ENCODE results near the gene E2F1.
A peak's percentile ranks its signal among the peaks of the same experiment; 100 is the strongest.

The E2F1 gene

DNA sequence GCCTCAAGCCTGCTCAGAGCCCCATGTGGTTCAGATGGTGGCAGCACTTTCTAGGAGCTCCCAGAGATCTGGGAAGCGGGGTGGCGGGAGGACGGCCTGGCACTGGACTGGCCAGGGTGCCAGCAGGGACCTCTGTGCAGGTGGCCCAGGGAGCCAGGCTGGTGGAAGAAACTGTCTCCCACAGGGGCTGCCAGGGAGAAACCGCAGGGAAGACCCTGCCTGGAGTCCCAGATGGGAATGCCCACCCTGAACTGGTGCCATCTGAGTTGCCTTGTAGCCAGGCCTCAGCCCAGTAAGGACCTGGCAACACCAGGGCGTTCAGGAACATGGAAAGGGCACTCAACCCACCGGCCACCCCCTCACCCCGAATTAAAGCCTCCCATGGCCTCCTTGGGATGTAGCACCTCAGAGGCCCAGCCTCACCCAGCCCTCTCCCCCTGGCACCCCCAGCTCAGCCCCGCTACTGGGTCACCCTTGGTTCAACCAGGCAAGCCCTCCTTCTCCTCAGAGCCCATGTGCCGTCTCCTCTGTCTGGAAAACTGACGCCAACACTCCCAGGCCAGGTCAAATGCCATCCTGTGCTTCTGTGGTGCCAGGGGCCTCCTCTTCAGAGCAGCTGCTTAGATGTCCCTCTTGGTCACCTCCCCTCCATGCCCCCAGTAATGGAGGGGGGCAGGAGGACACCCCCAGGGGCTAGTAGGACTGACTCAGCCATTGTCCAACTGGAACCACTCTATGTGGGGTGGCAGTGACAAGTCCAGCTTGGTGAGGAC is 30.0 kb downstream of the E2F1 start:
- Mint-ChIP-seq H3K4me3 (no peak overlapping the region), H3K4me1 (peaks cover 7% of the 10 kb centered on the region), H3K27ac (peak overlapping the region; percentile 28), H3K27me3 (peaks cover 5% of the 10 kb centered on the region), H3K36me3 (peaks cover 4% of the 10 kb centered on the region), H3K9me3 (no peaks in the 10 kb centered on the region)
- DNase-seq: no peak
- CTCF ChIA-PET: interaction anchor here (1.1 to 3.9 kb wide), 2 partner anchors 11 to 256 kb away, joined by 3 to 22 read pairs; partner anchors contain the start of gene ACTL10

- no peak for DNase-seq
- Mint-ChIP-seq H3K27me3 (peaks cover 5% of the 10 kb centered on the region), H3K9me3 (no peaks in the 10 kb centered on the region), H3K4me1 (peaks cover 7% of the 10 kb centered on the region), H3K4me3 (no peak overlapping the region), H3K27ac (no peak overlapping the region), H3K36me3 (peaks cover 4% of the 10 kb centered on the region)
- CTCF ChIA-PET: interaction anchor here (1.1 to 3.9 kb wide), 3 partner anchors 12 to 255 kb away, joined by 3 to 22 read pairs (median 10); partner anchors contain the start of gene ACTL10
Observed at GRCh38 chr20:33655164-33655563, 31.0 kb downstream of the E2F1 start.

- CTCF ChIA-PET: interaction anchor here (2.0 to 3.9 kb wide), 3 partner anchors 12 to 197 kb away, joined by 7 to 22 read pairs (median 10); partner anchors contain the start of gene ACTL10
- Mint-ChIP-seq H3K27me3 (peaks cover 5% of the 10 kb centered on the region), H3K4me1 (peaks cover 7% of the 10 kb centered on the region), H3K4me3 (no peak overlapping the region), H3K36me3 (peaks cover 4% of the 10 kb centered on the region), H3K27ac (no peak overlapping the region), H3K9me3 (no peaks in the 10 kb centered on the region)
- DNase-seq: no peak
Observed at GRCh38 chr20:33654680-33655161, 31.5 kb downstream of the E2F1 start.

DNA sequence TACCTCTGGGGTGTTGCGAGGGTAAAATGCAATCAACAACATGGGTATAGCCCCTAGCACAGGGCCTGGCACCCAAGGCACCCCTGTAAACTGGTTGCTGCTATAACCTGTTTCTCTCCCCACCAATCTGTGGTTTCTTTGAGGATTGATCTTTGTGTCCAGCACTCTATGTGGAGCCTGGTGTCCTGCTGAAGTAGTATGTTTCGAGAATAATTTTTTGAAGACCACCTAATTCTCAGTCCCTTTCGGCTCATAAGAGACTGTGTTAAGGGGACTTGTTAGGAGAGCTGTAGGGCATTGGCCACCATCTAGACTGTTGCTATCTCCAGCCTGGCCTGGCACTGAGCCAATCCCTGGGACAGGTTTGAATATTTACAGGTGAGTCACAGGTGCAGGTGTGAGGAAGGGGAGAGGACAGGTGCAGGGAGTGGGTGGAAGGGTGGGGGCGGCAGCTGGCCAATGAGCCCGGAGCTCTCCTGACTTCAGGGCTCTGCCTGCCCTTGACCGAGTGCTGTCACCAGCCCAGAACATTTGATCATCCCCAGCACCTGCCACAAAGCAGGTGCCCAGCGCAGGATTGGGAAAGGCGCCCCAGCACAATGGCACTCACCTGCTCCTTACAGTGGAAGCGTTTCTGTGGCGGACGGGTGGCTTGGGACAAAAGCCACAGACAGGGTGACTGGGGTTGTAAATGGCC is 32.1 kb downstream of the E2F1 start:
- Mint-ChIP-seq H3K9me3 (no peaks in the 10 kb centered on the region), H3K4me1 (peaks cover 7% of the 10 kb centered on the region), H3K27ac (no peak overlapping the region), H3K4me3 (no peak overlapping the region), H3K36me3 (peaks cover 3% of the 10 kb centered on the region), H3K27me3 (peaks cover 5% of the 10 kb centered on the region)
- DNase-seq: no peak
- CTCF ChIA-PET: interaction anchor here (0.7 to 3.9 kb wide), 6 partner anchors 8 to 200 kb away, joined by 3 to 22 read pairs (median 6); partner anchors contain the start of genes ACTL10 and C20orf144

DNA sequence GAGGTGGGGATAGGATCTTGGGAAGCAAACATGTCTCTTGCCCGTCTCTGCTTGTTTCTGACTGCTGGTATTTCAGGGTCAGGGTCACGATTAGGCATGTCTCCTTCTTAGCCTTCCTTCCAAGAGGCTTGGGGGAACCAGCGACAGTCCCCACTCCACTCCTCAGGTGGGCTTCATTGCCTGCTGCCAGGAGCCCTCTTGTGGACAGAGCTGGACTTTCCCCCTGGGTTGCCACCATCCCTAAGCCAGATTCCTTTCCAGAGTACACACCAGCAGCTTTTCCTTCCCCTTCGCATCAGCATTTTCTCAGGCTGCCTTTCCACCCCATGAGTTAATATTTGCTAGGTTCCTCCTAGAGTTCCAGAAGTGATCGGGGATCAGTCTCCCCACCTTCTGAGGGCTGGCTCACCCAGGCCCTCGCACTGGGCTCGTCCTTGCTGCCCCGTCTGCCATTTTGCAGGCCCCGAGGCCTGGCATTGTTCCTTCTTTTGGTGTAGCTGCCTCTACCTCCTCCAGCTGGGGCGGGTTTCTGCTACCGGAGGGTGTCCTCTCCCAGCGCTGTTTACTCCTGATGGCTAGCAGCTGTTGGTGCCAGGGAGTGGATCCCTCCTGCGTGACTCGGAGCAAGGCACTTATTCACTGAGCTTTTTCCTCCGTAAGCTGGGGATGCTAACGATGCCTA is 32.8 kb downstream of the E2F1 start:
- Mint-ChIP-seq H3K27me3 (peaks cover 5% of the 10 kb centered on the region), H3K27ac (no peak overlapping the region), H3K36me3 (no peaks in the 10 kb centered on the region), H3K9me3 (no peaks in the 10 kb centered on the region), H3K4me3 (no peak overlapping the region), H3K4me1 (peaks cover 7% of the 10 kb centered on the region)
- CTCF ChIA-PET: interaction anchor here (0.7 to 3.9 kb wide), 7 partner anchors 9 to 199 kb away, joined by 3 to 22 read pairs (median 6); partner anchors contain the start of genes ACTL10 and C20orf144
- DNase-seq: peak; percentile 64

GRCh38 chr20:33651562-33652048 is 34.6 kb downstream of the E2F1 start:
- H3K27me3 Mint-ChIP-seq: peaks cover 5% of the 10 kb centered on the region
- no peaks in the 10 kb centered on the region for H3K9me3 Mint-ChIP-seq
- peaks cover 3% of the 10 kb centered on the region for H3K36me3 Mint-ChIP-seq
- H3K4me1 Mint-ChIP-seq: peaks cover 12% of the 10 kb centered on the region
- CTCF ChIA-PET: interaction anchor here (1.4 kb wide), 1 partner anchor 9 kb away, joined by 4 read pairs; no protein-coding TSS in a partner anchor
- no peak for DNase-seq
- no peak overlapping the region for H3K4me3 Mint-ChIP-seq
- no peak overlapping the region for H3K27ac Mint-ChIP-seq

- H3K27ac Mint-ChIP-seq: no peak overlapping the region
- H3K27me3 Mint-ChIP-seq: peaks cover 5% of the 10 kb centered on the region
- H3K4me1 Mint-ChIP-seq: peaks cover 12% of the 10 kb centered on the region
- H3K9me3 Mint-ChIP-seq: no peaks in the 10 kb centered on the region
- CTCF ChIA-PET: interaction anchor here (1.4 kb wide), 1 partner anchor 8 kb away, joined by 4 read pairs; no protein-coding TSS in a partner anchor
- peaks cover 3% of the 10 kb centered on the region for H3K36me3 Mint-ChIP-seq
- DNase-seq: no peak
- H3K4me3 Mint-ChIP-seq: no peak overlapping the region
Observed at GRCh38 chr20:33650753-33651561, 35.2 kb downstream of the E2F1 start.

- no peak overlapping the region for H3K27ac Mint-ChIP-seq
- peaks cover 5% of the 10 kb centered on the region for H3K27me3 Mint-ChIP-seq
- H3K4me3 Mint-ChIP-seq: no peak overlapping the region
- no peaks in the 10 kb centered on the region for H3K9me3 Mint-ChIP-seq
- H3K4me1 Mint-ChIP-seq: peaks cover 12% of the 10 kb centered on the region
- DNase-seq: peak; percentile 19
- CTCF ChIA-PET: no interaction called here
- H3K36me3 Mint-ChIP-seq: peaks cover 7% of the 10 kb centered on the region
Observed at GRCh38 chr20:33650111-33650752, 36.0 kb downstream of the E2F1 start.

GRCh38 chr20:33649201-33649681 is 36.9 kb downstream of the E2F1 start:
- H3K9me3 Mint-ChIP-seq: no peaks in the 10 kb centered on the region
- no peak overlapping the region for H3K4me3 Mint-ChIP-seq
- peaks cover 5% of the 10 kb centered on the region for H3K27me3 Mint-ChIP-seq
- peaks cover 12% of the 10 kb centered on the region for H3K4me1 Mint-ChIP-seq
- H3K27ac Mint-ChIP-seq: no peak overlapping the region
- peaks cover 14% of the 10 kb centered on the region for H3K36me3 Mint-ChIP-seq
- DNase-seq: peak; percentile 10
- CTCF ChIA-PET: no interaction called here

DNA sequence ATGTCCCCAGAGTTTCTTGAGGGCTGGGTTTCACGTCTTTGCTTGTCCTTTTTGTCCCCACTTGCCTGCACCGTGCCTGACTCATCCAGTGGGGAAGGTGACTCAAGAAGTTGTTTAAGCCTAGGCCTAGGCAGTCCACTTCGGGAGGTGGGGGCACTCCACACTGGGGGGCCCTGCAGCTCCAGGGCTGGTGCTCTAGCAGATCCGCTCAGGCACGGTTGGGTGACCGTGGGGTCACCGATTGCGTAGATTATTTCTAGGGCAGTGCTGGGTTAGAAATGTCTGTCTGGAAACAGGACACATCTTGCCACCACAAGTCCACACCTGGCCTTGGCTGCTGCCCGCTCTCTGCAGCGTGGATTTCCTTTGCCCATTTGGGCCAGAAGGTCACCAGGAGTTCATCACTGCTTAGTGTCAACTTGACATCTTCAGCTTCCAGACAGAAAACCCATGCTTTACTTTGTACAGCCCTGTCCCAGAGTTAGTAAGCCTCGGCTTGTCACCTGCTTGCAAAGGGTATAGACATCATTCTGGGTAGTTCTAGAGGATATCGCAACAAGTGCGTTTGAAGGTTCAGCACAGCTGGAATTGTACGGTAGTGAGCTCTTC is 37.7 kb downstream of the E2F1 start:
- peak; percentile 11 for DNase-seq
- peaks cover 12% of the 10 kb centered on the region for H3K4me1 Mint-ChIP-seq
- H3K36me3 Mint-ChIP-seq: peaks cover 14% of the 10 kb centered on the region
- H3K9me3 Mint-ChIP-seq: no peaks in the 10 kb centered on the region
- no peak overlapping the region for H3K4me3 Mint-ChIP-seq
- peaks cover 5% of the 10 kb centered on the region for H3K27me3 Mint-ChIP-seq
- H3K27ac Mint-ChIP-seq: no peak overlapping the region
- CTCF ChIA-PET: interaction anchor here (0.9 to 1.0 kb wide), 2 partner anchors 15 to 182 kb away, joined by 5 read pairs; no protein-coding TSS in a partner anchor

GRCh38 chr20:33647603-33648395 is 38.4 kb downstream of the E2F1 start:
- no peak overlapping the region for H3K27ac Mint-ChIP-seq
- H3K4me3 Mint-ChIP-seq: no peak overlapping the region
- H3K9me3 Mint-ChIP-seq: no peaks in the 10 kb centered on the region
- CTCF ChIA-PET: interaction anchor here (0.9 to 1.4 kb wide), 3 partner anchors 16 to 181 kb away, joined by 4 to 5 read pairs (median 5); no protein-coding TSS in a partner anchor
- DNase-seq: peak; percentile 20
- peaks cover 7% of the 10 kb centered on the region for H3K4me1 Mint-ChIP-seq
- H3K27me3 Mint-ChIP-seq: no peaks in the 10 kb centered on the region
- H3K36me3 Mint-ChIP-seq: peaks cover 14% of the 10 kb centered on the region

All from activated naive CD4-positive, alpha-beta T cell treated with anti-CD3 and anti-CD28 coated beads, Interleukin-2, amount 10 ng/mL, durations not matched to agents 7 days and 5 days (primary cell).